IPS-15b (cell line): Measurements from ENCODE around the gene DGKB.

Source experiments
- H3K27me3 ChIP-seq: one replicate; pipeline ENCODE4 v1.6.1; 2013; ENCODE audit warnings: low read length; ENCODE audit not compliant: control insufficient read depth, insufficient read depth
- H3K36me3 ChIP-seq: one replicate; pipeline ENCODE4 v1.6.1; 2013; ENCODE audit warnings: low read length; ENCODE audit not compliant: control insufficient read depth, insufficient read depth
- H3K4me1 ChIP-seq: one replicate; pipeline ENCODE4 v1.6.1; 2013; ENCODE audit warnings: mild to moderate bottlenecking, low read length; ENCODE audit not compliant: control insufficient read depth, insufficient read depth
- H3K4me3 ChIP-seq: one replicate; pipeline ENCODE4 v1.5.1; 2013; ENCODE audit warnings: low read depth, low read length
- H3K9ac ChIP-seq: one replicate; pipeline ENCODE4 v1.6.1; 2013; ENCODE audit warnings: low read depth, mild to moderate bottlenecking, low read length
- H3K9me3 ChIP-seq: one replicate; pipeline ENCODE4 v1.6.1; 2013; ENCODE audit warnings: mild to moderate bottlenecking, low read length; ENCODE audit not compliant: control insufficient read depth, insufficient read depth

The DGKB gene

GRCh38 chr7:14776266-14776665 is 126.3 kb downstream of the DGKB start:
- Histone ChIP-seq H3K4me3 (no peak overlapping the region), H3K4me1 (no peaks in the 10 kb centered on the region), H3K9ac (no peak overlapping the region), H3K27me3 (no peaks in the 10 kb centered on the region), H3K9me3 (peaks cover 7% of the 10 kb centered on the region), H3K36me3 (no peaks in the 10 kb centered on the region)

- H3K27me3 ChIP-seq: no peaks in the 10 kb centered on the region
- peaks cover 7% of the 10 kb centered on the region for H3K9me3 ChIP-seq
- H3K36me3 ChIP-seq: no peaks in the 10 kb centered on the region
- no peak overlapping the region for H3K4me3 ChIP-seq
- no peak overlapping the region for H3K9ac ChIP-seq
- no peaks in the 10 kb centered on the region for H3K4me1 ChIP-seq
Measured at GRCh38 chr7:14773729-14774271, 128.8 kb downstream of the DGKB start.

GRCh38 chr7:14770614-14771013 is 131.9 kb downstream of the DGKB start:
- H3K36me3 ChIP-seq: no peaks in the 10 kb centered on the region
- no peaks in the 10 kb centered on the region for H3K9me3 ChIP-seq
- H3K9ac ChIP-seq: no peak overlapping the region
- no peak overlapping the region for H3K4me3 ChIP-seq
- H3K4me1 ChIP-seq: no peaks in the 10 kb centered on the region
- no peaks in the 10 kb centered on the region for H3K27me3 ChIP-seq

GRCh38 chr7:14769261-14769660 is 133.3 kb downstream of the DGKB start:
- Histone ChIP-seq H3K27me3 (no peaks in the 10 kb centered on the region), H3K36me3 (no peaks in the 10 kb centered on the region), H3K4me1 (no peaks in the 10 kb centered on the region), H3K9me3 (no peaks in the 10 kb centered on the region), H3K9ac (no peak overlapping the region), H3K4me3 (no peak overlapping the region)

GRCh38 chr7:14767716-14768425 is 134.7 kb downstream of the DGKB start:
- Histone ChIP-seq H3K4me3 (no peak overlapping the region), H3K4me1 (no peaks in the 10 kb centered on the region), H3K9me3 (no peaks in the 10 kb centered on the region), H3K9ac (no peak overlapping the region), H3K27me3 (no peaks in the 10 kb centered on the region), H3K36me3 (no peaks in the 10 kb centered on the region)

GRCh38 chr7:14766747-14767146 is 135.8 kb downstream of the DGKB start:
- Histone ChIP-seq H3K9ac (no peak overlapping the region), H3K36me3 (no peaks in the 10 kb centered on the region), H3K4me3 (no peak overlapping the region), H3K4me1 (no peaks in the 10 kb centered on the region), H3K9me3 (no peaks in the 10 kb centered on the region), H3K27me3 (no peaks in the 10 kb centered on the region)

GRCh38 chr7:14765731-14766130 is 136.8 kb downstream of the DGKB start:
- Histone ChIP-seq H3K9ac (no peak overlapping the region), H3K4me1 (no peaks in the 10 kb centered on the region), H3K9me3 (no peaks in the 10 kb centered on the region), H3K4me3 (no peak overlapping the region), H3K27me3 (no peaks in the 10 kb centered on the region), H3K36me3 (no peaks in the 10 kb centered on the region)

GRCh38 chr7:14762561-14762960 is 140.0 kb downstream of the DGKB start:
- H3K4me3 ChIP-seq: no peak overlapping the region
- no peak overlapping the region for H3K9ac ChIP-seq
- no peaks in the 10 kb centered on the region for H3K4me1 ChIP-seq
- H3K9me3 ChIP-seq: no peaks in the 10 kb centered on the region
- no peaks in the 10 kb centered on the region for H3K27me3 ChIP-seq
- no peaks in the 10 kb centered on the region for H3K36me3 ChIP-seq

- H3K4me3 ChIP-seq: no peak overlapping the region
- H3K27me3 ChIP-seq: no peaks in the 10 kb centered on the region
- no peaks in the 10 kb centered on the region for H3K9me3 ChIP-seq
- H3K36me3 ChIP-seq: no peaks in the 10 kb centered on the region
- H3K4me1 ChIP-seq: no peaks in the 10 kb centered on the region
- H3K9ac ChIP-seq: no peak overlapping the region
Measured at GRCh38 chr7:14761510-14762296, 140.8 kb downstream of the DGKB start.

GRCh38 chr7:14760730-14761478 is 141.6 kb downstream of the DGKB start:
- H3K4me1 ChIP-seq: no peaks in the 10 kb centered on the region
- H3K9me3 ChIP-seq: no peaks in the 10 kb centered on the region
- no peaks in the 10 kb centered on the region for H3K27me3 ChIP-seq
- no peaks in the 10 kb centered on the region for H3K36me3 ChIP-seq
- no peak overlapping the region for H3K4me3 ChIP-seq
- no peak overlapping the region for H3K9ac ChIP-seq

- H3K36me3 ChIP-seq: no peaks in the 10 kb centered on the region
- no peak overlapping the region for H3K4me3 ChIP-seq
- no peak overlapping the region for H3K9ac ChIP-seq
- H3K27me3 ChIP-seq: no peaks in the 10 kb centered on the region
- no peaks in the 10 kb centered on the region for H3K9me3 ChIP-seq
- no peaks in the 10 kb centered on the region for H3K4me1 ChIP-seq
Measured at GRCh38 chr7:14759785-14760184, 142.8 kb downstream of the DGKB start.
